Sigmoid colon (tissue), 4 donors: ENCODE measurements around the gene TUBGCP2.

Experiments
- CTCF ChIP-seq, 4 experiments: fragments of 450-650 bp in 3 of 4; fragments of 200-600 bp in 1 of 4; IDR thresholded peaks; one replicate each; pipeline ENCODE4 v1.5.1; 2016 to 2019; ENCODE audit warnings: antibody characterized with exemption in 4 of 4, mild to moderate bottlenecking in 3 of 4, moderate library complexity in 2 of 4
- EP300 ChIP-seq, 4 donors: sonication (generic); formaldehyde crosslinking; IDR thresholded peaks; one replicate each; pipeline ENCODE4 v1.6.1; 2017; ENCODE audit warnings: antibody characterized with exemption in 4 of 4
- POLR2A ChIP-seq, 2 donors: fragments of 450-650 bp; IDR thresholded peaks; one replicate each; pipeline ENCODE4 v1.6.1; 2016; ENCODE audit warnings: antibody characterized with exemption in 2 of 2, mild to moderate bottlenecking in 2 of 2, moderate library complexity in 2 of 2
- POLR2AphosphoS5 ChIP-seq, 4 donors: sonication (generic); formaldehyde crosslinking; IDR thresholded peaks; one replicate each; pipeline ENCODE4 v1.6.1; 2017; ENCODE audit warnings: antibody characterized with exemption in 4 of 4

GRCh38 chr10:133277993-133278576 is 30.6 kb downstream of the TUBGCP2 start:
- TF ChIP-seq EP300 (IDR thresholded peaks at IDR 0.05) (no peak), POLR2A (IDR thresholded peaks at IDR 0.05) (no peak), CTCF (IDR thresholded peaks at IDR 0.05) (no peak), POLR2AphosphoS5 (IDR thresholded peaks at IDR 0.05) (no peak)
